Epithelial cell of proximal tubule (primary cell): ENCODE measurements around the gene FYN. TPM values are rescaled to one million over a fixed set of nuclear protein-coding genes. Genes with fewer than 3 reads are reported as not detected.

Experiments
- DNase-seq: peaks from one replicate; pipeline ENCODE4 v3.0.0-alpha.2; 2011; ENCODE audit warnings: low read depth
- H3K4me3 ChIP-seq: 2 replicates; pipeline ENCODE4 v1.5.1; 2011; ENCODE audit warnings: low read depth, mild to moderate bottlenecking, low read length
- total RNA-seq: library from RNA; depleted of rRNA; stranded (reverse); fragments of >200 nt; gene quantifications from 2 replicates; pipeline ENCODE4 v1.2.3, GENCODE V29; 2015
- TF ChIP-seq, protein P1 (sequence below): conservative IDR thresholded peaks from 2 replicates; pipeline ENCODE4 v1.5.1; 2012; ENCODE audit warnings: low read depth, mild to moderate bottlenecking, low read length

The FYN gene
- total RNA-seq, 1 donor from 2014 or later = 55.4 TPM

DNA sequence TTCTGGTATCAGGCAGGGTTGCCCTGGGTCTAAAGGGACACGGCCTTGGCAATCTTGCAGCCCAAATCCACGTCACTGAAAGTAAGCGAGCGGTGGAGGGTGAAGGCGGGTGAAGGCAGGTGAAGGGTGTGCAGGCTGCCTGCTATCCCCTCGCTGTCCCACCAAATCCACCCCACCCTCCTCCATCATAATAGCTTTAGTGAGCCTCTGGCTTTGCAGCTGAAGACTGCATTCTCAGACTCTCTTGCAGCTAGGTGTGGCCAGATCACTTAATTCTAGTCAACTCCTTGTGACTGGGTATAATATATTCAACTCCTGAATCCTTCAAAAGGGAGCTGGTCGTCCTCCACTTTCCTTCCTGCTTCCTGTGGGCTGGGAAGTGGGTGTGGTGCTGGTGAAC lies 140.9 kb downstream of the FYN start:
- DNase-seq = no peak
- TF ChIP-seq, protein P1, sequence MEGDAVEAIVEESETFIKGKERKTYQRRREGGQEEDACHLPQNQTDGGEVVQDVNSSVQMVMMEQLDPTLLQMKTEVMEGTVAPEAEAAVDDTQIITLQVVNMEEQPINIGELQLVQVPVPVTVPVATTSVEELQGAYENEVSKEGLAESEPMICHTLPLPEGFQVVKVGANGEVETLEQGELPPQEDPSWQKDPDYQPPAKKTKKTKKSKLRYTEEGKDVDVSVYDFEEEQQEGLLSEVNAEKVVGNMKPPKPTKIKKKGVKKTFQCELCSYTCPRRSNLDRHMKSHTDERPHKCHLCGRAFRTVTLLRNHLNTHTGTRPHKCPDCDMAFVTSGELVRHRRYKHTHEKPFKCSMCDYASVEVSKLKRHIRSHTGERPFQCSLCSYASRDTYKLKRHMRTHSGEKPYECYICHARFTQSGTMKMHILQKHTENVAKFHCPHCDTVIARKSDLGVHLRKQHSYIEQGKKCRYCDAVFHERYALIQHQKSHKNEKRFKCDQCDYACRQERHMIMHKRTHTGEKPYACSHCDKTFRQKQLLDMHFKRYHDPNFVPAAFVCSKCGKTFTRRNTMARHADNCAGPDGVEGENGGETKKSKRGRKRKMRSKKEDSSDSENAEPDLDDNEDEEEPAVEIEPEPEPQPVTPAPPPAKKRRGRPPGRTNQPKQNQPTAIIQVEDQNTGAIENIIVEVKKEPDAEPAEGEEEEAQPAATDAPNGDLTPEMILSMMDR = no peak
- H3K4me3 ChIP-seq = no peak overlapping the region

DNA sequence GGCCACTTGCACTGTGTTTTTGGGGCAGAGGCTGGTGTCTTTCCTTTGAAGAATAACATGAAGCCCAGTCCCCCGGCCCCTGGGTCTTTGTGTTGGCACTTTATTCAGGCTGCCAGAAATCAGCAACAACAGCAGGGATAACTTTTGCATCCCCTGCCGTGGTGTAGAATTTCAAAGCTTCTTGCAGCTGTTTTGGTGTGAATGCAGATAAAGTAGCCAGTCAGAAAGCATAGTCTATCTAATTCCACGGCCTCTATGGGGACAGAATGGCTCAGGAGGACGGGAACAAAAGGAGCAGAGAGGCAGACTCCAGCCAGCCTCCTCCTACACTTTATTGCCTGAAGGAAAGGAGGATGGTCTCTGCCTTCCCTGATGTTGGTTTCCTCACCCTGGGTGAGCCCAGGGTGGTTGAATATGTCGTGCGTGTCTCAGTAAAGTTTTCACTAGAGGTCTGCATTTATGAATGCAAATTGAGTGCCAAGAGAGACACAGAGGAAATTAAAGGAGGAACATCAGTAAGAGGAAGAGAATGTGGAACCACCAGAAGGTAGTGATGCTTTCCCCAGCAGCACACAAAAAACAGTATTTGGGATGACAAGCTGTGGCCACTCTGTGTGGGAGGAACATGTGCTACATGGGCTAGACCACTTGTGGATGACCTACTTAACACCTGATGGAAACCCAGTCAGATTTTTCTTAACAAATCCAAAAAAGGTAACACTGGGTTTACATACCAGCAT lies 141.6 kb downstream of the FYN start:
- DNase-seq = no peak
- no peak overlapping the region for H3K4me3 ChIP-seq
- TF ChIP-seq, protein P1 = no peak

DNA sequence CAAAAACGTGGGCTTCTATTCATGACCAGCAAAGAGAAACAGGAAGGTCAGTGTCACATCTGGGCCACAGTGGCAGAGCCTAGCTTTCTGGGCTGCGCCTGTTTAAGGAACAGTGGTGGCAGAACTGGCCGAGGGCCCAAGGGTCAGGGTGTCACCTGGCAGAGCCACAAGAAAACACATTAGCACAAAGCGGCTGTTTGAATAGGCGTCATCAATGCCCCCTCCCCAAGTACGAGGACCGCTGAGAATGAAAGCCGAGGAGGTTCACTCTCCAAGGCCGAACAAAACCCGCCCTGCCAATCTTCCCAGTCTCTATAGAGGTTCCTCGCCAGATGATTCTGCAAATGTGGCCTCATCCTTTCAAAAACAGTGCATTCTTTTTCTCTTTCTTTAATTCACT lies 142.4 kb downstream of the FYN start:
- TF ChIP-seq, protein P1 = no peak
- no peak for DNase-seq
- no peak overlapping the region for H3K4me3 ChIP-seq

DNA sequence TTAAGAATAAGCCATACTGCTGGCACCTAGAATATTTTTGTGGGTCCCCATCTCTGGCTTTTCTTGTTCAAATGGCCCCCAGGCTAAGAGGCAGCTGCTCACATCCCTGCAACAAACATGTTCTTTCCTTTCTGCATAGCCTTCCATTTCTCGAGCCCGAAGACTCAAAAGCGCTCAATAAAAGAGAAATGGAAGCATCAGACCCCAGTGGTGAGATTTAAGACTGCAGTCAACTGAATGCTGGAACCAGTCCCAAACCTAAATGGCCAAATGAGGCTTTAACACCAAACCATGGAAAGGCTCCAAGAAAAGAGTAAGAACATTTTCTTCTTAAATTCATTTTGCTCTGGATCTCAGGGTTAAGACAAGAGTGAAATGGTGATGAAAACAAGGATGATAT lies 145.4 kb downstream of the FYN start:
- no peak for DNase-seq
- no peak overlapping the region for H3K4me3 ChIP-seq
- TF ChIP-seq, protein P1 = peak; percentile 41

DNA sequence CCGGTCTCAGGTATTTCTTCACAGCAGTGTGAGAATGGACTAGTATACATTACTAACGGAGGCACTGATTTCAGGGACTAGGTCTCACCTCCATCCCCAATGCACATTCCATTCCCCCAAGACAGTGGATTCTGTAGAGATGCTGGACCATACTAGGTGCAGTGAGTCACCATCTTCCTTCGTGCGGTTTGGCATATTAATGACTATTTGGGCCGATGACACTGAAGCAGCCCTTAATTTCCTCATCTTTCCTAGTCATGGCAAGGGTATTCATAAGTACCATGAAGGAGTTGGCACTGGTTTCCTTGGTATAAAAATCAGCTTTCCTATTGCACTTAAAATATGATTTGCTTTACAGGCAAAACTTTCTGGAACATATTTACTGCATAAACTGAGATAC lies 146.2 kb downstream of the FYN start:
- H3K4me3 ChIP-seq = no peak overlapping the region
- no peak for DNase-seq

DNA sequence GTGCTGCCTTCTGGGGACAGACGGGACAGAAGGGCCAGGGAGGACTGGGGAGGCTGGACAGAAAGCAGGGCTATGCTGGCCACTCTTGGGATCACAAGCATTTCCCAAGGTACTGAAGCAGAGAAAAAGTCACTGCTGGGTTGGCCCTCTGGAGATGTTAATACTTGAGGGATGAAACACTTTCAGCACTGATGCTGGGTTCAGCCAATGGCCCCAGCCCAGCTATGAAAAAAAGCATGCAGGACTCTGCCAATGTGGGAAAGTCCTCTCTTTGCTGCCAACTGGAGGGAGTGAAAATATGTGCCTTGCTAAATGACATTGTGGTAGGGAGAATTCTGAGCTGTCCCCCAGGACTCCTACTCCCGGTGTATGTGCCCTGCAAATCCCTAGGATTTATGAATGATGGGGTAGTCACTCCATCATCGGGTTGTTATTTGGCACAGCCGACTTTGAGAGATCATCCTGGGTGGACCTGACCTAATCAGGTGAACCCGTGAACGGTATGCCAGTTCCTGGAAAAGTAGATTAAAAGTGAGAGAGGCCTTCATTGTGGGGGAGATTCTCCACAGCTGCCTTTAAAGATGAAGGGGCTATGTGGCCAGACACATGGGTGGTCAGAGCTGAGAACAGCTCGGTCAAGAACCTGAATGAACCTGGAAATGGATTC lies 147.7 kb downstream of the FYN start:
- H3K4me3 ChIP-seq = no peak overlapping the region
- no peak for DNase-seq
- TF ChIP-seq, protein P1 = no peak

More for the DNA sequence above, 146.2 kb downstream of the FYN start:
- TF ChIP-seq, protein P1 = no peak
